ENCODE results near the gene IRGQ. TPM values are rescaled to one million over a fixed set of nuclear protein-coding genes. Genes with fewer than 3 reads are reported as not detected.

Gene IRGQ
- total RNA-seq, 1 experiment from 2014 or later: 24.1 TPM

- Mint-ChIP-seq H3K27ac (peak overlapping the region; percentile 49 to 82 (median 69); a peak in 5 of 7 replicates), H3K27me3 (ENCODE audit: low read depth) (peaks cover 20% of the 10 kb centered on the region), H3K36me3 (ENCODE audit: insufficient read depth in 1 of 3, low read depth in 3 of 3) (peaks cover 11 to 31% (median 13%) of the 10 kb centered on the region in 3 experiments; a peak in 6 of 7 replicates), H3K4me3 (peak overlapping the region in 1 of 2 experiments; percentile 16; a peak in 1 of 5 replicates), H3K4me1 (peaks cover 23 to 37% of the 10 kb centered on the region in 2 experiments), H3K9me3 (no peaks in the 10 kb centered on the region; a peak in 1 of 5 replicates)
- TF ChIP-seq, protein P1, sequence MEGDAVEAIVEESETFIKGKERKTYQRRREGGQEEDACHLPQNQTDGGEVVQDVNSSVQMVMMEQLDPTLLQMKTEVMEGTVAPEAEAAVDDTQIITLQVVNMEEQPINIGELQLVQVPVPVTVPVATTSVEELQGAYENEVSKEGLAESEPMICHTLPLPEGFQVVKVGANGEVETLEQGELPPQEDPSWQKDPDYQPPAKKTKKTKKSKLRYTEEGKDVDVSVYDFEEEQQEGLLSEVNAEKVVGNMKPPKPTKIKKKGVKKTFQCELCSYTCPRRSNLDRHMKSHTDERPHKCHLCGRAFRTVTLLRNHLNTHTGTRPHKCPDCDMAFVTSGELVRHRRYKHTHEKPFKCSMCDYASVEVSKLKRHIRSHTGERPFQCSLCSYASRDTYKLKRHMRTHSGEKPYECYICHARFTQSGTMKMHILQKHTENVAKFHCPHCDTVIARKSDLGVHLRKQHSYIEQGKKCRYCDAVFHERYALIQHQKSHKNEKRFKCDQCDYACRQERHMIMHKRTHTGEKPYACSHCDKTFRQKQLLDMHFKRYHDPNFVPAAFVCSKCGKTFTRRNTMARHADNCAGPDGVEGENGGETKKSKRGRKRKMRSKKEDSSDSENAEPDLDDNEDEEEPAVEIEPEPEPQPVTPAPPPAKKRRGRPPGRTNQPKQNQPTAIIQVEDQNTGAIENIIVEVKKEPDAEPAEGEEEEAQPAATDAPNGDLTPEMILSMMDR (conservative IDR thresholded peaks at IDR 0.05): no peak
- no peak overlapping the region for H3K23ac ChIP-seq (ENCODE audit: insufficient read length, low read depth, low read length)
- no peaks in the 10 kb centered on the region for H3K27me3 ChIP-seq (ENCODE audit: insufficient read depth, low read length)
- H3T11ph ChIP-seq (ENCODE audit: low read length): no peak overlapping the region
- no peak overlapping the region for H2BK5ac ChIP-seq (ENCODE audit: insufficient read length, low read length)
- no peak overlapping the region for H4K8ac ChIP-seq (replicated peaks; ENCODE audit: insufficient read length, low read depth, low read length)
- no peak overlapping the region for H3K4ac ChIP-seq (ENCODE audit: low read depth, low read length)
- no peaks in the 10 kb centered on the region; the same call in none of the 2 replicates for H3K4me1 ChIP-seq (ENCODE audit: insufficient read depth, low read length)
- H2AK5ac ChIP-seq (ENCODE audit: insufficient read length, low read length): no peak overlapping the region
- no peak overlapping the region for H4K91ac ChIP-seq (ENCODE audit: insufficient read length, low read depth, low read length)
- H2BK20ac ChIP-seq (ENCODE audit: low read depth, low read length, poor library complexity, severe bottlenecking): no peak overlapping the region
- no peak overlapping the region for H2BK120ac ChIP-seq (ENCODE audit: low read depth, low read length, poor library complexity, severe bottlenecking)
- WGBS (ENCODE audit: extremely low coverage, insufficient read length, low lambda C conversion rate): no CpG with 5 or more reads among the region's 35 CpGs
- no peaks in the 10 kb centered on the region for H4K20me1 ChIP-seq (ENCODE audit: control insufficient read depth, insufficient read depth, insufficient read length)
- no peak overlapping the region for H3K56ac ChIP-seq (ENCODE audit: insufficient read length, low read depth, low read length)
- H3K14ac ChIP-seq (ENCODE audit: insufficient read depth, low read length): no peak overlapping the region
- H2BK12ac ChIP-seq (ENCODE audit: insufficient read length, low read depth, low read length): no peak overlapping the region
- H3K79me1 ChIP-seq (ENCODE audit: insufficient read depth, low read depth, low read length, poor library complexity, severe bottlenecking): no peaks in the 10 kb centered on the region
- no peak overlapping the region for H3K18ac ChIP-seq (ENCODE audit: insufficient read length, low read depth, low read length)
- peak; percentile 93 for DNase-seq
- peaks cover 10% of the 10 kb centered on the region for H3K23me2 ChIP-seq (ENCODE audit: insufficient read length, low read depth, low read length, poor library complexity, severe bottlenecking)
- no peak overlapping the region for H3K9ac ChIP-seq (ENCODE audit: extremely low read depth, insufficient read length, low read length)
- H2AFZ ChIP-seq (ENCODE audit: low read length): no peak overlapping the region
- H3K27ac ChIP-seq (ENCODE audit: insufficient read length, low read depth, low read length): no peak overlapping the region
- H2BK15ac ChIP-seq (ENCODE audit: low read depth, low read length): no peak overlapping the region
- H3K9me3 ChIP-seq (ENCODE audit: control insufficient read depth, low read depth, low read length): no peaks in the 10 kb centered on the region
- no peaks in the 10 kb centered on the region for H3K79me2 ChIP-seq (ENCODE audit: insufficient read depth, low read length)
- H3K4me2 ChIP-seq (ENCODE audit: insufficient read depth, insufficient read length, low read length): no peak overlapping the region
- no peak overlapping the region for H4K5ac ChIP-seq (ENCODE audit: insufficient read length, low read depth, low read length)
Observed at GRCh38 chr19:43623889-43624670, 28.1 kb upstream of the IRGQ start.
